Gastrocnemius medialis (tissue), 4 donors: ENCODE data around the gene SEC31B.
A peak's percentile ranks its signal among the peaks of the same experiment; 100 is the strongest.

ENCODE experiments used
- POLR2A ChIP-seq, 2 donors: fragments of 450-650 bp; IDR thresholded peaks; one replicate each; pipeline ENCODE4 v1.6.1; 2017; ENCODE audit warnings: antibody characterized with exemption in 2 of 2, mild to moderate bottlenecking in 2 of 2, moderate library complexity in 2 of 2
- TF ChIP-seq, protein P1 (sequence below), 5 experiments: fragments of 450-650 bp in 3 of 5; fragments of 200-600 bp in 2 of 5; sonication (generic) in 2 of 5; IDR thresholded peaks in 4 of 5; conservative IDR thresholded peaks in 1 of 5; 1 replicate in 4 of 5; 2 replicates in 1 of 5; pipeline ENCODE4 v1.5.1; 2016 to 2019; ENCODE audit warnings: antibody characterized with exemption in 5 of 5, mild to moderate bottlenecking in 3 of 5, moderate library complexity in 3 of 5

GRCh38 chr10:100508691-100509150, 10.9 kb downstream of the SEC31B start:
- TF ChIP-seq, protein P1, sequence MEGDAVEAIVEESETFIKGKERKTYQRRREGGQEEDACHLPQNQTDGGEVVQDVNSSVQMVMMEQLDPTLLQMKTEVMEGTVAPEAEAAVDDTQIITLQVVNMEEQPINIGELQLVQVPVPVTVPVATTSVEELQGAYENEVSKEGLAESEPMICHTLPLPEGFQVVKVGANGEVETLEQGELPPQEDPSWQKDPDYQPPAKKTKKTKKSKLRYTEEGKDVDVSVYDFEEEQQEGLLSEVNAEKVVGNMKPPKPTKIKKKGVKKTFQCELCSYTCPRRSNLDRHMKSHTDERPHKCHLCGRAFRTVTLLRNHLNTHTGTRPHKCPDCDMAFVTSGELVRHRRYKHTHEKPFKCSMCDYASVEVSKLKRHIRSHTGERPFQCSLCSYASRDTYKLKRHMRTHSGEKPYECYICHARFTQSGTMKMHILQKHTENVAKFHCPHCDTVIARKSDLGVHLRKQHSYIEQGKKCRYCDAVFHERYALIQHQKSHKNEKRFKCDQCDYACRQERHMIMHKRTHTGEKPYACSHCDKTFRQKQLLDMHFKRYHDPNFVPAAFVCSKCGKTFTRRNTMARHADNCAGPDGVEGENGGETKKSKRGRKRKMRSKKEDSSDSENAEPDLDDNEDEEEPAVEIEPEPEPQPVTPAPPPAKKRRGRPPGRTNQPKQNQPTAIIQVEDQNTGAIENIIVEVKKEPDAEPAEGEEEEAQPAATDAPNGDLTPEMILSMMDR (IDR thresholded peaks at IDR 0.05 in 4 of 5, conservative IDR thresholded peaks at IDR 0.05 in 1 of 5), result peak; percentile 14 to 54 (median 37)
- TF ChIP-seq POLR2A (IDR thresholded peaks at IDR 0.05), result no peak
